Activated T-cell treated with anti-CD3 and anti-CD28 coated beads for 24 hours (primary cell): ENCODE results near the gene PIP5K1A.

Source experiments
- DNase-seq: peaks from one replicate; pipeline ENCODE4 v3.0.0-alpha.2; 2020; ENCODE audit warnings: low read depth

The PIP5K1A gene

DNA sequence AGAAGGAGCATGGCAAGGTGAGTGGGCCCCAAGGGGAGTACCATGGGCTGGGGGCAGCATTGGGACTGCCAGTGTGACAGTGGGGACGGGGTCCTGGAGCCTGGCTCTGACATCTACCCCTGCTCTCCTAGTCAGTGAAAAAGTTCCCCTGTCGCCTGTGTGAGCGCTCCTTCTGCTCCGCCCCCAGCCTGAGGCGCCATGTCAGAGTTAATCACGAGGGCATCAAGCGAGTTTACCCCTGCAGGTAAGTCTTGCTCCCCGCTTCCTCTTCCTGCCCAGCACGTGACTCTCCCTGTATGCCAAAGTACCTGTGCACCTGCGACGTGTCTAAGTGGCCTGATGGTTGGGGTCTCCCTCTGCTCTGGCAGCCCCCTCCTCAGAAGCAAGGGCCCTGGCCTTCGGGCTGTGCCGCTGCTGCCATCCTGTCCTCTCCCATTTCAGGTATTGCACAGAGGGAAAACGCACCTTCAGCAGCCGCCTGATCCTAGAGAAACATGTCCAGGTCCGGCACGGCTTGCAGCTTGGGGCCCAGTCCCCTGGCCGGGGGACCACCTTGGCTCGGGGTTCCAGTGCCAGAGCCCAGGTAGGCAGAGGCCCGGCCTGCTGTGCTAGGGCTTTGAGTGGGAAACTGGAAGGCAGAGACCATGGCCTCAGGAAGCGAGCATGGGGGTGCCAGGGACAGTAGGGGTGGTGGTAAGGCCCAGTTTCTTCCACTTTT, 91.8 kb downstream of the PIP5K1A start:
- DNase-seq: no peak

DNA sequence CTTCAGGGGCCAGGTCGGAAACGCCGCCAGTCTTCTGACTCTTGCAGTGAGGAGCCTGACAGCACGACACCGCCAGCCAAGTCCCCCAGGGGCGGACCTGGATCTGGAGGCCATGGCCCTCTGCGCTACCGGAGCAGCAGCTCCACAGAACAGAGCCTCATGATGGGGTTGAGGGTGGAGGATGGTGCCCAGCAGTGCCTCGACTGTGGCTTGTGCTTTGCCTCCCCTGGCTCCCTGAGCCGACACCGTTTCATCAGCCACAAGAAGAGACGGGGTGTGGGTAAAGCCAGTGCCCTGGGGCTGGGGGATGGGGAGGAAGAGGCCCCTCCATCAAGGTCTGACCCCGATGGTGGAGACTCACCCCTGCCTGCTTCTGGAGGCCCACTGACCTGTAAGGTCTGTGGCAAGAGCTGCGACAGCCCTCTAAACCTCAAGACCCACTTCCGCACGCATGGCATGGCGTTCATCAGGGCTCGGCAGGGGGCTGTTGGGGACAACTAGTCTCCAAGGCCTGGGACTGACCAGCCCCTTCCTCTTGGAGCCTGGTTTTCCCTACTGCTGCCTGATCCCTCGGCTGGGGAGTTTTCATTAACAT, 92.5 kb downstream of the PIP5K1A start:
- no peak for DNase-seq

DNA sequence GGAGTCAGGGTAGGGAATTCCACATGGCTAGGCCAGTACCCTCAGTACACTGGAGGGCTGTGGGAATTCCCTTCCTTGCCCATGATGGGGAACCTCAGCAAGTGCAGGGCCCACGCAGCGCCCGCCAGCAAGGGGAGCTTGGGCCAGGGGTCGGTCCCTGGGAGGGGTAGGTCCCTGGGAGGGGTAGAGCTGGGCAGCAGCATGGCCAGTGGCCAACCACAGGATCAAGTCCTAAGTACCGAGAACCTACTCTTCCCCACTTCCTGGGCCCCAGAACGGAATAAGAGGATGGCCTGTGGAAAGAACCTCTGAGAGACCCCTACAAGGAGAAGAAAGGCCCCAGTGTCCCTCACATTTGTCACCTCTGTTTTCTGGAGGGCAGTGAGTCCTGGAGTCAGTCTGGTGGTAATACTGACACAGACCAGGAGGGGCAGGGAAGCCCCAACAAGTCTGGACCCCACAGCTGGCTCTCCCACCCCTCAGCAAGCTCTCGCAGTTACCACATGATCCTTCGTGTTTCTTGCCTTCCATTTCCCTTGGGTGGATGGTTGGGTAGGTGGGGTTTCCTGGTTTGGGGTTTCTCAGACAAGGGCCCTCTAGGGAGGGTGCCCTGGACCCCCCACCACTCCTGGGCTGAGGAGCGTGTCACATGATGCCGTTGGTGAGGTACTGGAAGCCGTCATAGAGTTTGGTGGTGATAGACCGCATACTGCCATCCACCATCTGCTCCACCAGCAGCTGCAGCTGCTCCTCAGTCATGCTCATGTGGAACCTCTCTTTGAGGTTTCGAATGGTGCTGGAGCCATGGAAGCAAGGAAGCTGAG, 94.1 kb downstream of the PIP5K1A start:
- DNase-seq: no peak

DNA sequence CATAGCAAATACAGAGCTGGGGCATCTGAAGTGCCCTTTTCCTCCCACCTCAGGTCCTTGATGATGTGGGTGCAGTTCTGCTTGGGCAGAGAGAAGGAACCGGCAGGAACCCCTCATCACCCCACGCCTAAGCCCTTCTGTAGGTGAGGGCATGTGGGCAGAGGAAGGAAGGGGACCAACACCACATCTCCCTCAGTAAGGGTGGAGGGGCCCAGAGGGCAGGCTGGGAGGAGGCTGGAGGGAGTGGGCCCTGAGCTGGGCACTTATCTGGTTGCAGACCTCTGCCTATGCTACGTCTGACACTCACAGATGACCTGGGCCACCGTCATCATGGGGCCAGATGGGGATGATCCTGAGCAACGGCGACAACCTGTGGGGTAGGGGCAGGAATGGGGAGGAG, 94.7 kb downstream of the PIP5K1A start:
- DNase-seq: no peak

DNA sequence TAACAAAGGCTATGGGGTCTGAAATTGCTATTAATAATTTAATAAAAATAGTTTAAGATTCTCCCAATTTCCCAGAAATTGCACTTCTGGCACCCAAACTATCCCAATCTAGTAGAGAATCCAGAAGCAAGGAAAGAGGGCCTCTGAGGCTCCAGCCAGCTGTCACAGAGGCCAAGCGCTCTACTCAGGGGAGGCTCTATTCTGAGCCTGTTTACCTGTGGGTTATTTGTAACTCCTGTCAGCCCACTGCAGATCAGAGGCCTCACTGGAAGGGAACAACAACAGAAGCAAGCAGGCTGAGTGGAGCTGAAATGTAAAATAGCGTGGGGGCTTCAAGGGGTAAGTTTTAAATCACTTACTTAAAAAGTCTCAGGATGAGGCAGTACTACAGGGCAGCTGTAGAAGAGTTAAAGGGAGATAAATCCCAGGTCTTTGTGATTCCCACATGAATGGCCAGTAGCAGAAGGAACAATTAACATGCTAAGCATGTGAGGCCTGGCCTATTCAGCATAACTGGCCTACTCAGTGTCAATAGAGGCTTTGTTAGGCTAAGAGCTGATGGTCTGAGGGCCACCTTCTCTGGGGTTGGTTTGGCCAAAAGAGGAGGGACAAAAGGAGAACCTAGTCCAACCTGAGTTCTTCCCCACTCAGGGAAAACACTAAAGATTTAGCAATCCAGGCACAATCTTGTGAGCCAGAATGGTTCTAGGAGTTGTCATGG, 96.5 kb downstream of the PIP5K1A start:
- DNase-seq: no peak
